DMS114 treated with DMSO at 0.1 percent for 48 hours (cell line): ENCODE data around the gene SCN10A.

Source experiments
- DNase-seq: peaks from one replicate; lab custom pipeline; 2025; ENCODE audit not compliant: unreplicated experiment; lab: John Stamatoyannopoulos, UW

The SCN10A gene

GRCh38 chr3:38782148-38782547 is 33.9 kb downstream of the SCN10A start:
- no peak for DNase-seq

GRCh38 chr3:38773528-38773927 is 42.5 kb downstream of the SCN10A start:
- DNase-seq = no peak

GRCh38 chr3:38763569-38763968 is 52.4 kb downstream of the SCN10A start:
- no peak for DNase-seq

GRCh38 chr3:38758557-38758956 is 57.5 kb downstream of the SCN10A start:
- no peak for DNase-seq

- no peak for DNase-seq
These were observed 58.3 kb downstream of the SCN10A start for GRCh38 chr3:38757721-38758120.

- DNase-seq = no peak
These were observed 59.1 kb downstream of the SCN10A start for GRCh38 chr3:38756892-38757291.

- DNase-seq = no peak
These were observed 60.9 kb downstream of the SCN10A start for GRCh38 chr3:38755130-38755529.

DNA sequence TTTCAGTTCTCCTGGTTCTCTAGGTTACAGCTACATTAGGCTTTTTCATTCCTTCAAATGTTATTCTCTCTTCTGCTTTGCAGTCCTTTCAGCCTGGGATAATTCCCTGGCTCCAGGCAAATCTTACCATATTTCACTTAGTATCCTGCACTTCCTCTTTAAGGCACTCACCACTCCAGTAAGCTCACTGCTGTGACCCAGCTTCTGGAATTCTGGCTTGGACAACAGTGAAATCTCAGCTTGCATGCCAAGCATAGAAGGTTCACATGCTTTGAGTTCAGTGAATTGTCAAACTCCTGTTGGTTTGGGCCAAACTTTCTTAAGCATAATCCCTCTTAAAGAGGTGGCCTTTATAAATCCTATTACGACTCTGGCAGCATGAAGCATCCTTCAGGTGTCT is 69.4 kb downstream of the SCN10A start:
- no peak for DNase-seq

- DNase-seq = no peak
These were observed 73.0 kb downstream of the SCN10A start for GRCh38 chr3:38743043-38743442.

GRCh38 chr3:38742550-38742949 is 73.5 kb downstream of the SCN10A start:
- no peak for DNase-seq

DNA sequence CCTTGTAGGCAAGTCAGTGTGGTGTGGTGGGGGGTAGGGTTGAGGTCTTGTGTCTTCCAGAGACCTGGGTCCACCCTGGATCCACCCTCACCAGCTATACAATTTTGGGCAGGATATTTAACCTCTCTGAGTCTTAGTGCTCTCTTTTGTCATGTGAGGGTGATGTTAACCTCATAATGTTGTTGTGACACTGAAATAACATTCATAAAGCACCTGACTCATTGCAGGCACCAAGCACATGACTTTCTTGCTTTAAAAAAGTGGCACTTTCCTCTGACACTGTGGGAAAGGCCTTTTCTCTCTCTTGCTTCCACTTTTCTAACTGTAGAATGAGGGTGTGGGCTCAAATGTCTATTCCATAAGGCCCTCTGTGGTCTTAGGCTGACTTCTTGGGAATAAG is 75.5 kb downstream of the SCN10A start:
- no peak for DNase-seq

- DNase-seq = no peak
These were observed 76.1 kb downstream of the SCN10A start for GRCh38 chr3:38739931-38740330.

DNA sequence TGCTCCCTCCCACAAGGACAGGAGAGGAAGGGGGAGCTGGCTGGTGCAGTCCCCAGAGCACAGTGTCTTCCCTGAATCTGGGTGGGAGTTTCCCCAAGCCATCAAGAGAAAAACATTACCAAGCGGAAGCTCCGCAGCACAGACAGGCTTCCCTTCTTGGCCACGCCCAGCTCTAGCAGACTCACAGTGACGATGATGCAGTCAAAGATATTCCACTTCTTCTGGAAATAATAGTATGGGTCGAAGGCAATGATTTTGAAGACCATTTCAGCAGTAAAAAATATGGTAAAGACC is 76.7 kb downstream of the SCN10A start:
- DNase-seq = no peak

DNA sequence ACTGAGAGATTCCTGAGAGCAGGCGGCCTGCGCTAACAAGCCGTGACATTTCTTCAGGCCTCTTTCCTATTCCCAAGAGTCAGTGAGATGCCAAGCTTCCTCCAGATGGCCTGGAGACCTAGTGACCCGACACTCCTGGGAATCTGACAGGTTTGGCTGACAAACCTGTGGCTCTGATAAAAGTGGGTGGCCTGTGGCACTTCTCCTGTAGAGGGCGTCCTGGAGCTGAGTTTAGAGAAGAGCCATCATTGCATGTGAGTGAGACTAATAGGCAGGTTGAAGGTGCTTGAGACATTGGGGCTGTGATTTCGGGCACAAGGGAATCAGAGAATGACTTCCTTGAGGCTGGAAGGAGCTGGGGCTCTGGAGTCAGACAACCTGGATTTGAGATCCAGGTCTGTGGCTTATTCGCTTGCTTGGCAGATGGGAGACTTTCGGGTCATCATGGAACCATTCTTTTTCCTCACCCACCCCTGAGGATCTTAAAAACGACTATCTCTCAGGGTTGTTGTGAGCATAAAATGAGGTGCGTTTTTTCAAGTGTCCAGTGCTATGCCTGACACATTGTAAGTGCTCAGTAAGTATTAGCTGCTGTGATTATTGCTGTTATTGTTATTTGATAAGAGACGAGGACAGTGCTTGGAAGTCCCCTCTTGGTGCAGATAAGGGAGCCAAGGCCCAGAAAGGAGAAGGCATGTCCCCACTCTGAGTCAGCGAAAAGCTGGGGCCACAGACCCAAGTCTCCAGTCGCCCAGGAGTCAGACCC is 77.2 kb downstream of the SCN10A start:
- DNase-seq = no peak

- DNase-seq = no peak
These were observed 84.5 kb downstream of the SCN10A start for GRCh38 chr3:38731522-38731921.

- DNase-seq = no peak
These were observed 85.7 kb downstream of the SCN10A start for GRCh38 chr3:38730281-38730680.

GRCh38 chr3:38728008-38728407 is 88.0 kb downstream of the SCN10A start:
- DNase-seq = no peak

DNA sequence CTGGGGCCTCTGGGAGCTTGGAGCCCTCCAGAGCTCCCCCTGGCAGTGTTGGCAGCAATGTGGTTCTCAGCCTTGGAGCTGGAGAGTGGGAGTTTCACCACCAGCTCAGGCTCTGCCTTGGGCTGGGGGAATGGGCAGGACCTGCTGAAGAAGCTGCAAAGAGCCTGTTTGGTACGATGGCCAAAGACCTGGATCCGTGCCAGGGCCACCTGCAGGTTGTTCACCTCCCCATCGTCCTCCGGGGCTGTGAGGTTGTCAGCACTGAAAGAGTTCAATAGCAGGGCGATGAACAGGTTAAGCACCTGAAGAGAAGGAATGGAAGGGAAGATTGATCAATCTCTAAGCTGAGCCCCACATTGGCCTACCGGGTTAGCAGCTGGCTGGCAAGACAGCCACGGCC is 89.3 kb downstream of the SCN10A start:
- no peak for DNase-seq

DNA sequence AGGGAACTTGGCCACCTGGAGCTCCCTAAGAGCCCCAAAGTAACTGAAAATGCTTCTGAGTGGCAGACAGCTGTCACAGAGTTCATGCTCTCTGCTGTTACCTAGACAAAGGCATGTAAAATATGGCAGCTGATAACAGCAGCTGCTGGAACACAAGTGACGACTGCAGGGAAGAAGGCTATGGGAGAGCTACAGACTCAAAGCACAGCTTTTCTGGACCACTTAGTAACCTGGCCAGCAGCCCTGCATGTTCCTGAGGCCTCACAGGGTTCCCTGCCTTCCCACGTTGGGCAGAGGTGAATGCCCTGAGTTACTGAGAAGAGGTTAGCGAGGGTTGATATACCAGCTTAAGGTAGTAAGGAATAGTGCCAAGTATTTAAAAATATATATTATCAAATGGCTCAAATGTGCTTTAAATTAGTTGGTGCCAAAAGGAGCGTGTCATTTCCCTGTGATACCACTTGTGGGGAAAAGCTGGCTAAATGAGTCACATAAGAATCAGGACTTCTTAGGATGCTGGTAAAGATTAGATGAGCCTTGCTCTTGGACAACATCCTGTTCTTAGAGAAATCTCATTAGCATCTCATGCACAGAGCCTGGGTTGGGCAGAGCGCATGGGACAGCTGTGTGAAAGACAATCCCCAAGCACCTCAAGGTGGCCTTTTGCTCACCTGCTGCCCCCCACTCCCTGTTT is 90.1 kb downstream of the SCN10A start:
- DNase-seq = no peak

- no peak for DNase-seq
These were observed 91.7 kb downstream of the SCN10A start for GRCh38 chr3:38724392-38724736.

- DNase-seq = no peak
These were observed 92.2 kb downstream of the SCN10A start for GRCh38 chr3:38723569-38724391.
